D341Med (cell line): ENCODE measurements around the gene UNC5C.

Experiments used
- DNase-seq: peaks from one replicate; pipeline ENCODE4 v3.0.0; 2012; ENCODE audit warnings: low spot score

The UNC5C gene

GRCh38 chr4:95216636-95217035 is 332.1 kb downstream of the UNC5C start:
- DNase-seq, result no peak

- no peak for DNase-seq
Observed at GRCh38 chr4:95215991-95216605, 332.7 kb downstream of the UNC5C start.

GRCh38 chr4:95215043-95215442 is 333.7 kb downstream of the UNC5C start:
- DNase-seq, result no peak

GRCh38 chr4:95214408-95214807 is 334.4 kb downstream of the UNC5C start:
- no peak for DNase-seq

GRCh38 chr4:95213366-95213765 is 335.4 kb downstream of the UNC5C start:
- DNase-seq, result no peak

GRCh38 chr4:95212692-95213091 is 336.1 kb downstream of the UNC5C start:
- no peak for DNase-seq

- DNase-seq, result no peak
Observed at GRCh38 chr4:95209927-95210326, 338.8 kb downstream of the UNC5C start.

GRCh38 chr4:95204873-95205272 is 343.9 kb downstream of the UNC5C start:
- peak; percentile 43 for DNase-seq

- no peak for DNase-seq
Observed at GRCh38 chr4:95204267-95204844, 344.4 kb downstream of the UNC5C start.

GRCh38 chr4:95198961-95199360 is 349.8 kb downstream of the UNC5C start:
- no peak for DNase-seq

GRCh38 chr4:95197353-95197752 is 351.4 kb downstream of the UNC5C start:
- DNase-seq, result no peak

- no peak for DNase-seq
Observed at GRCh38 chr4:95193391-95194224, 355.2 kb downstream of the UNC5C start.

- DNase-seq, result no peak
Observed at GRCh38 chr4:95191537-95191936, 357.2 kb downstream of the UNC5C start.

GRCh38 chr4:95190751-95191436 is 357.9 kb downstream of the UNC5C start:
- no peak for DNase-seq

- no peak for DNase-seq
Observed at GRCh38 chr4:95188701-95189370, 359.9 kb downstream of the UNC5C start.

- no peak for DNase-seq
Observed at GRCh38 chr4:95186666-95187065, 362.1 kb downstream of the UNC5C start.

GRCh38 chr4:95183656-95184408 is 364.9 kb downstream of the UNC5C start:
- DNase-seq, result no peak

GRCh38 chr4:95181996-95182306 is 366.8 kb downstream of the UNC5C start:
- DNase-seq, result no peak

- DNase-seq, result no peak
Observed at GRCh38 chr4:95181243-95181995, 367.4 kb downstream of the UNC5C start.

GRCh38 chr4:95180531-95181242 is 368.1 kb downstream of the UNC5C start:
- no peak for DNase-seq
